ENCODE results near the gene DSCAM.

DSCAM gene

DNA sequence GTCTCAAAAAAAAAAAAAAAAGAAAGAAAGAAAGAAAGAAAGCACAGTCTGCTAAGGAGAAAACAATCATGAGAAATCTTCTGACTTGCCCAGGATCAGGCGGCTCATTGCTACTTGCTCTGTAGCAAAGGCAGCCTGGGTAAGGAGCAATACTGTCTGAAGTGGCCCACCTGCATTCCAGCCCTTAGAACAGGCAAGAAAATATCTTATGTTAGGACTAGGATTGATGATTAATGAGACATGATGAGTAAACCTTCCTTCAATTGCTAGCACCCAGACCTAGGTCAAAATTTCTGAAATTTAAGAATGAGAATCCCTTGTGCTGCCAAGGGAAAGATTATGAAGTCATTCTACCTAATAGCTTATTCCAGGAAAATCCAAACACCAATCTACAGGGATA, 140.8 kb downstream of the DSCAM start:
- DNase-seq: no peak

DNA sequence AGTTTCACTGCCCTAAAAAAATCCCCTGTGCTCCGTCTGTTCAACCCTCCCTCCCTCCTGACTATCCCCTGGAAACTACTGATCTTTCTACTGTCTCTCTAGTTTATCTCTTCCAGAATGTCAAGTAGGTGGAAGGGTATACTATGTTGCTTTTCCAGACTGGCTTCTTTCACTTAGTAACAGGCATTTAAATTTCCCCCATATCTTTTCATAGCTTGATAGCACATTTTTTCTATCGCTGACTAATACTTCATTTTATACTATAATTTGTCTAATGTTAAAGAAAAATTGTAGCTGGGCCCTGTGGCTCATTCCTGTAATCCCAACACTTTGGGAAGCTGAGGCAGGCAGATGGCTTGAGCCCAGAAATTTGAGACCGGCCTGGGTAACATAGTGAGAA, 142.8 kb downstream of the DSCAM start:
- no peak for DNase-seq

GRCh38 chr21:40699366-40699765, 147.6 kb downstream of the DSCAM start:
- peak; percentile 52 for DNase-seq

DNA sequence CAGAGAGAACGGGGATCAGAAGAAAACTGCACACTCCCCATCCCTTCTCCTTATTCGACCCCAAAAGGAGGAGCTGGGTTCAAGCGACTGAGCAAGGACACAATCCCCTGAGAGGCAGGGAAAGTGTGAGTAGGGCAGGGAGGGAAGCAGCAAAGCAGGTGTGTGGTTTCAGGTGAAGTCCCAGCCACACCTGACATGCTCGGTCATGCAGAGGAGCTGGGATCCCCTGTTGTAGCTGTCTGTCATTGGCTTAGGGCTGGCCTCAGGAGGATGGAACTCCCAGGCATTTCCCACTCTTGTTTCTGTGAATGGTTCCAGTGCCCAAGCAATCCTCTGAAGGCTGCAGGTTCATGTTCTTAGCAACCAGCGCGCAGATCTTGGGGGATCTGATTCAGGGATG, 150.7 kb downstream of the DSCAM start:
- no peak for DNase-seq

DNA sequence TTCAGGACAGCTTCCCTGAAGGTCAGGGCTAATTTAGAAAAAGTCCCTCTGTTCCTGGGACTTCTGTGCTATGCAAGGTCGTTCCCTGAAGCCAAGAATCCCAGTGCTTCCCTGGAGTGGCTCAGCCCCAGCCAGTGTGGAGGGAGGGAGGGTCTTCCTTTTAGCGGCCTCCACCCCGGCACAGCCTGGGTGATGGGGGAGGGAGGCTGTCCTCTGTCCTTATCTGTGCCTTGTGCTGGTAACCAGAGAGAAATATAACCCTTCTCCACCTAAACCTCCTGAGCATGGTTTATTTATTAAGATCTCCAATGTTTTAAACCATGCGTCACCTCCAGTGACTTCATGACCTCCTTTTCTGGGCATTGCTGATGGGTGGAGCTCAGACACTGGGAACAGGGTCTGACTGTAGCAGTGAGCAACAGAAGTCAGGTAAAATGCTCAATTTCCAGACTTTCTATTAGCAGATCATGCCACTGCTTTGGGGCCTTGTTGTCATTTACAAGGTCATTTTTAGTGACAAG, 157.1 kb downstream of the DSCAM start:
- no peak for DNase-seq

- DNase-seq: no peak
Observed at GRCh38 chr21:40689217-40689616, 157.7 kb downstream of the DSCAM start.

- DNase-seq: no peak
Observed at GRCh38 chr21:40688106-40688864, 158.7 kb downstream of the DSCAM start.

GRCh38 chr21:40687625-40688024, 159.3 kb downstream of the DSCAM start:
- DNase-seq: peak; percentile 47

DNA sequence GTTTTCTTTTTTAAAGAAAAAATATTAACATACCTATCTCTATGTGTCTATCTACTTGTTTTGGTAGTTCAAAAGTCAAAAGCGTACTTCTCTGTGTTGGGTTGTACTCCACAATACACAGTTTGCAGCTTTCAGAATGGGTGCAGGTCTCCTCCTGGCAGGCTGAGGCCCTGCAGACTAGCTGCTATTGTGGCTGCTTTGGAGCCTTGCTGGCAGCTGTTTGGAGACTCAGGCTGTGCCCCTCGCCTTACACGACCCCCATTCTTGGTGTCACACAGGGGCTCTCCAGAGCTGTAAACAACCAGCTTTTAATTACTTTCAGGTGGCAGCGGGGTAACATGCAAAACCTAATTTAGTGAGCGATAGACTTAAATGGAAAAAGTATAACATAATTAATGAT, 160.4 kb downstream of the DSCAM start:
- no peak for DNase-seq

- peak; percentile 48 for DNase-seq
Observed at GRCh38 chr21:40685141-40685540, 161.8 kb downstream of the DSCAM start.

GRCh38 chr21:40684726-40685125, 162.2 kb downstream of the DSCAM start:
- DNase-seq: no peak

DNA sequence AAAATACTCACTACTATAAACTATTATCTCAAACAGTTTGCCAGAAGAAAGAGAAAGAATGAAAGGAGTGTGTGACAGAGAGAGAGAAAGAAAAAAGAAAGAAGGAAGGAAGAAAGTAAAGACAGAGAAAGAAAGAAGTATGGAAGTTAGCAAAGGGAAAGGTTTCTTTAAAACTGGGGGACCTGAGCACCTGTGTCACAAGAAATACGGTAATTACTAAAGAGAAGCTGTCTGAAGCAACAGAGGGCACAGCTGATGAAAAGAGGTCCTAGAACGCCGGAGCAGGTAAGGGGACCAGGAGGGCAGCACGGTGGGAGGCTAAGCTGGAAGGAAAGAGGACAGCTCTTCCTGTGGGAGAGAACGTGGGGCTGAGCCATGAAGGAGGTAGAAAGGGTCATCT, 163.6 kb downstream of the DSCAM start:
- DNase-seq: no peak

DNA sequence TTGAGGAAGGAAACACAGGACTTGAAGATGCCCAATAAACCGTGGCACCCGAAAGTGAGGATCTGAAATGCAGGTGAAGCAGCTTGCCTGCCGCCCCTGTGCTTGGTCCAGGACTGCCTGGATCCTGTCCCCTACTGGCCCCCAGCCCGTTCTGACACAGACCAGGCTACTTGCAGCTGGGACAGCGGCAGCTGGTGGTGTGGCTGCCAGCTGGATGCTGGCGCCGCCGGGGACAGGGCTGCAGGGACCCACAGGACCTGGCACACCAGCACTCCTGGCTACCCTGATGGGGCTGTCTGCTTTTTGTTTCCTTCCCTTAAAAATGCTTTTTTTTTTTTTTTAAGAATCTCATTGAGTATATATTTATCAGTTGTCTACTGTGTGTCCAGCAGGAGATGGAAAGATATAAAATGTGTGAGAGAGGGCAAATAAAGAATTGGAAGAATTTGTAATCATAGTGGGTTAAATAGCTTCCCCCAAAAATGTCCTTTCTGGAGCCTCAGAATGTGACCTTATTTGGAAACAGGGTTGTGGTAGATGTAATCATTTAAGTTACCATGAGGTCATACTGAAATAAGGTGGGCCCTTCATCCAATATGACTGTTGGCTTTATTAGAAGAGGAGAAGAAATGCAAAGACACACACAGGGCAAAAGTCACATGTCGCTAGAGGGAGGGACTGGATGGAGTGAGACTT, 165.6 kb downstream of the DSCAM start:
- peak; percentile 65 for DNase-seq

- peak; percentile 35 for DNase-seq
Observed at GRCh38 chr21:40680311-40680710, 166.6 kb downstream of the DSCAM start.

DNA sequence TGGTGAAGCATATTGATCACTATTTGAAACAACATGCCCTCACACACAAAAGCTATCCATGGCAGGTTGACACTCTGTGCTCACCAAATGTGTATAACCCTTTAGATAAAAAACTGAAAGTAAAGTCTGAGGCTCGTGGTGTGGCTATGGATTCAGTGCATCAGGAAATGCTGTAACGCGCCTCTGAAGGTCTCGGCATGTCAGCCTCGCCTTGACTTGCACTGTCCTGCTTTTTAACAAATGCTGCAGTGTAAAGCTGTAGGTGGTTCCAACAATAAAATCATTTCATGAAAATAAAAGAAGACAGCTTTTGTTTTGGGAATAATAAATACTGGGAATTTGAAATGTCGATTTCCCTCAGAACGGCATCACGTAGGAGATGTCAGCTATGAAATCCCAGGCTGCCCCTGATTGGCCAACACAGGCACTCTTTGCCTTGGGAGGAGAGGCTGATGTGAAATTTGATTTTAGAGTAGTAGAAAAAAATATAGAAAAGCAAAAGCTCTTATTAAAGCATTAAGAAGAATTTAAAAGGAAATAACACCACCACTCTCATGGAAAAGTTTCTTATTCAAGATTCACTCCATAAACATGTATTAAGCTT, 168.2 kb downstream of the DSCAM start:
- no peak for DNase-seq

GRCh38 chr21:40675017-40675416, 171.9 kb downstream of the DSCAM start:
- DNase-seq: no peak

DNA sequence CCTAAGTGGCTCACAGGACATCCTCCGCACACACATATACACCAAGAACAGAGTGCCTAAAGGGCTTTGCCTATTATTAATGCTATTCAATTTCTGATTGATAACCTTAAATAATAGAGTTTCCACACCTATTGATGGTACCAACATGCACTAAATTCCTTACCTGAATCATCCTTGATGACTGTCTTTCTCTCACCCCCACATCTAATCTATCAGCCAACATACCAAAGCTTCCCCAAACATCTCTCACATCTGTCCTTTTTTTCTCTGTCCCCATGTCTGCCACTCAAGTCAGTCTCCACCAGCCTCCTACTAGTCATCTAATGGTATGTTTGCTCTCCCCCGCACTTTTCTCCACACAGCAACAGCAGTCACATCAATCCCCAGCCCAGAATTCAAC, 174.4 kb downstream of the DSCAM start:
- no peak for DNase-seq

DNA sequence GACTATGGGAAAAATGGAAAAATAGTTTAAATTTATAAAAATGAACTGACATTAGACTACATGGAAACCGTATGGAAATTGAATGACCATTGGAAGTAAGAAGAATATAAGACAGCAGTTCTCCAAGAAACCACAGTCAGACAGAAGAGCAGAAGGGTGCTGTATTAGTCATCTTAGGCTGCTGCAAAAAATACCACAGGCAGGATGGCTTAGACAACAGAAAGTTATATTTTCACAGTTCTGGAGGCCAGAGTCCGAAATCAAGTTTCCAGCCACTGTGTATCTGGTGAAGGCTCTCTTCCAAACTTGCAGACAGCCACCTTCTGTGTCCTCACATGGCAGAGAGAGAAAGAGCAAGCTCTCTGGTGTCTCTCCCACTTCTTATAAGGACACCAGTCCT, 175.2 kb downstream of the DSCAM start:
- DNase-seq: peak; percentile 51

DNA sequence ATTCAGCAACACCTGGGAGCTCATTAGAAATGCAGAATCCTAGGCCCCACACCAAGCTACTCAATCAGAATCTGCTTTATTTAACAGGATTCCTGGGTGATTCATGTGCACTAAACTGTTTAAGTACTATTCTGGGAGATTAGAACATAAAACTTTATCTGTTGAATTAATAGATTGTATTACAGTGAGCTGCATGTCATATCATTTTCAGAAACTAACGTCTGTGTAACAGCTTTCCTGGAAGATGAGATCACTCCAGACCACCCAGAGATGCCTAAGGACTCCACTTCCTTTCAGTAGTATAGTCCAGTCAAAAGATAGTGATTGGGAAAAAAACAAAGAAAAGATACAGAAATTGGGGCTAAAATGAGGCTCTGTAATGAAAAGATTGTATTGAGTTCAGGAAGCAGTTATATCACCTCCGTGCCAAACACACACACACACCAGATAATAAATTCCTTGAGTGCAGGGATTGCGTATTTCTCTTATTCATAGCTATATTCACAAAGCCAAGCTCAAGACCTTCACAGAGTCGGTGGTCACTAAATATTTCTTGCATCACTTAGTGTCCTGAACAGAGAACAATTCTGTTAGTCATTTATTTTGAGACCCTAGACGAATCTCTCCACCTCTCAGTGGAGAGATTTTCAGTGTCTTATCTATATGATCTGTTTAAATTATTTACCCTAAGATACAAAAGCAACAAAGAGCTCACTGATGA, 178.2 kb downstream of the DSCAM start:
- DNase-seq: no peak

GRCh38 chr21:40667967-40668366, 179.0 kb downstream of the DSCAM start:
- DNase-seq: no peak

- DNase-seq: no peak
Observed at GRCh38 chr21:40662889-40663288, 184.1 kb downstream of the DSCAM start.

- DNase-seq: no peak
Observed at GRCh38 chr21:40660461-40660860, 186.5 kb downstream of the DSCAM start.

- DNase-seq: no peak
Observed at GRCh38 chr21:40658311-40658710, 188.6 kb downstream of the DSCAM start.

All from RPMI8226 (cell line).